Stimulated activated CD4-positive, alpha-beta T cell treated with anti-CD3 and anti-CD28 coated beads, Interleukin-1b, Interleukin-23, amount 100 ng/mL, for 48 hours (primary cell): ENCODE results near the gene ADAM22.
"Not testable (repeated sequence)": the region's sequence is repeated elsewhere in the genome, so short reads cannot be mapped to it uniquely, and the experiment has no call there.

Experiments used
- DNase-seq: peaks from one replicate; pipeline ENCODE4 v3.0.0-alpha.2; 2020

Gene ADAM22

GRCh38 chr7:88111140-88111743 lies 177.2 kb downstream of the ADAM22 start:
- DNase-seq: no peak

GRCh38 chr7:88111954-88112471 lies 178.0 kb downstream of the ADAM22 start:
- no peak for DNase-seq

DNA sequence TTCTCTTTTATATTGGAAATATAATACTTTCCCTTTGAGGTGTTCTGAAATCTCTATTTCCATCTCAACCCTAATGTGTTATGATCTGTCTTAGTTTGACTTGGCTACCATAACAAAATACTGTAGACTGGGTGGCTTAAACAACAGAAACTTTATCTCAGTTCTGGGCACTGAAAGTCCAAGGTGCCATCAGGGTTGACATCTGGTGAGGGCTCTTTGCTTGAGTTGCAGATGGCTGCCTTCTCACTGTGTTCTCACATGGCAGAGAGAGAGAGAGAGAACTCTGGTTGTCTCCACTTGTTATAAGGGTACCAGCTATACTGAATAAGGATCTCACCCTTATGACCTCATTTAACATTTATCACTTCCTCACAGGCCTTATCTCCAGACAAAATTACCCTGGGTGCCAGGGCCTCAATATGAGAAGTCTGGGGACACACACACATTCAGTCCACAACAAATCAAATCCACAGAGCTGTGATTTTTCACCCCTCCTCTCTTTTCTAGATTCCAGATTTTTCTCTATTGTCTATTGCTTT lies 181.3 kb downstream of the ADAM22 start:
- no peak for DNase-seq

GRCh38 chr7:88115816-88116215 lies 181.8 kb downstream of the ADAM22 start:
- DNase-seq: no peak

DNA sequence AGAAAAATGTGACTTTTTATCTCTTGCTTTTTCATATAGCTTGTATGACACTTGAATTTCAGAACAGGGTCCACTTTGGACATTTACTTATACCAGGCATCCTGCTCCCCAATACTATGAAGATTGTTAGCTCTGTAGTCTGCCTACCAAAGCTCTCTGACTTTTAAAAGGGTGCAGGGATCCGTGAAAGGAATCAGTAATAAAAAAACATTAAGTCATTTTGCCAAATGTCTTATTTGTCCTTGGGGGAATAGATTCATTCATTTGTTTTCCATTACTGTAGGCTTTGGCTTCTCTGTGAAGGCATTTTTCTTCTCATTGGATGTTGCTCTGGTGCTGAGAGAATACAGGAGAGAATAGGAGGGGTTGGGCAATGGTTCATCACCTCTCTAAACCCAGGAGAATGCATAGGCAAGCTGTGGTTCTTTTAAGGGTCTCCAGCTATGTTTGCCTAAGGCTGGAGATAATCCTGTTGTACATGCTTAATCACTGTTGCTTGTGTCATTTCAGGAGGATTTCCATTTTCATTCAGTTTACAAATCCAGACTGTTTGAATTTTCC lies 182.3 kb downstream of the ADAM22 start:
- no peak for DNase-seq

- DNase-seq: no peak
These were observed 183.3 kb downstream of the ADAM22 start for GRCh38 chr7:88117325-88117724.

- DNase-seq: no peak
These were observed 187.3 kb downstream of the ADAM22 start for GRCh38 chr7:88121335-88121734.

DNA sequence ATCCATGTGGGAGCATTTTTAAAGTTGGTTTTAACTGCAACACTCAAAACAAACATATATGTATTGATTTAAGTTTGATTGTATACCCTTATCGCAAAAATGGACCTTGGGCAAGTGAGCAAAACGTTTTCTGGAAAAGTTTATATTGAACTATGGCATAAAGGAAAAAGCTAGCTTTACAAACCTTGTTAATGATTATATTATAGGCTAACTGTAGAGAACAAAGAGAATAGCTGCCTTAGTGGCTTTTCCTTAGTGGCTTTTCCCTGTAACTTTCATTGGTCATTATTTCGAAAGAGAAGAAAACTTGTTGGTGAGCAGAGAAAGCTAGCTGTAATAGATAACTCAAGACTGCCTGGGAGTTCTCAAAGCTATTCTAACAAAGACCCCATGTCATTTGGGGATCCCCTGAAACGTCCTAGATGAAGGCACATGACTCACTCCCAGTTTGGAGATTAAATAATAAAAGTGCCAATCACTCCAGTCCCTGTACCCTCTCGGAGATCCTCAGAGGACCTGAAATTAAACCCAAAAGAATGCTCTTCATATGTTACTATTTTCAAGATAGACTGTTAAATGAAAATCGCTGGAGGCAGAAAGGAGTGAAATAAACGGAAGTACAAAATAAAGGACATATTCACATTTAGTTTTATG lies 193.7 kb downstream of the ADAM22 start:
- DNase-seq: no peak

DNA sequence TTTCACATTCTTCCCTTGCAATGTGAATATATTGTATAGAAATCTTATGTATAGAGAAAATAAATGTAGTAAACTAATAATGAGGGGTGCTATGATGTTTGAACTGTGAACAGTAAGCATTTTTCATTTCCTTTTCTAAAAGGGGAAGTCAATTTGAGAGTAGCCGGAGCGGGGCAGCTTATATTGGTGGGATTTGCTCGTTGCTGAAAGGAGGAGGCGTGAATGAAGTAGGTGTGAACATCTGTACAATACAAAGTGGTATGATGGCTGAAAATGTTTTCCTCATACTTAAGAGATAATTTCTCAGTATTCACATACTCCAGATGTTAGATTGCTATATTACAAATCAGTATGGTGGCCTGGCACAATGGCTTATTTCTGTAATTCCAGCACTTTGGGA lies 198.7 kb downstream of the ADAM22 start:
- no peak for DNase-seq

DNA sequence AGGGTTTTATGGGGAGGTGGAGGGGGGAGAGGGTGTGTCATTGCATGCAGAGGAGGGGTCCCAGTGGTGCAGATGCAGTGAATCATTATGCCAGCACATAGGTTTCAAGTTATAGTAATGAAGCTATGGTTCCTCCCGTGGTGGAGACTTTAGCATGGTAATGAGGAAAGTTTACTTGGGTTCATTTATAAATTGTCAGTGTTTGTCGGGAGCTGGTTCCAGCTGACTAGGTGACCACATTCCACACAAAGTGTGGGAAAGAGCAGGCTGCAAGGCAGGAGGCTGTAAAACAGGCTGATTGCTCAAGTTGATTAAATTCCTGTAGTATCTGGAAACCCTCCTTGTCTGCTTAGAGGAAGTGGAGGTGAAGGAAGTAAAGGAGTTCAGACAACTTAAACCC lies 206.9 kb downstream of the ADAM22 start:
- no peak for DNase-seq

DNA sequence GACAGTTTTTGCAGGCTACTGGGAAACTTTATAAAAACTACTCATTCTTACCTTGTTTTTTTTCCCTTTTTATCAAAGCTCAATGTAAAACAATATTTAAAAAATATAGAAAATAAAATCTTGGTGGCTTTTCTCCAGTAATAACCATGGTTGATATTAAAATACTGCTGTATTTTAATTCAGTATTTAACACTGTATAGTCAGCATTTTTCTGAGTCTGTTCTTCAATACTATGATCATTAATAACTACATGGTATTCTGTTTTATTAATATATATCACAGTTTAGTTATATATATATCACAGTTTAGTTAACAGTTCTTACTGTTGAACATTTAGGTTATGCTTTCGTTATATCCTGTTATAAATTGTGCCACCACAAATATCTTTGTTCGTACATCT lies 207.4 kb downstream of the ADAM22 start:
- no peak for DNase-seq

GRCh38 chr7:88141953-88142352 lies 207.9 kb downstream of the ADAM22 start:
- DNase-seq: no peak

DNA sequence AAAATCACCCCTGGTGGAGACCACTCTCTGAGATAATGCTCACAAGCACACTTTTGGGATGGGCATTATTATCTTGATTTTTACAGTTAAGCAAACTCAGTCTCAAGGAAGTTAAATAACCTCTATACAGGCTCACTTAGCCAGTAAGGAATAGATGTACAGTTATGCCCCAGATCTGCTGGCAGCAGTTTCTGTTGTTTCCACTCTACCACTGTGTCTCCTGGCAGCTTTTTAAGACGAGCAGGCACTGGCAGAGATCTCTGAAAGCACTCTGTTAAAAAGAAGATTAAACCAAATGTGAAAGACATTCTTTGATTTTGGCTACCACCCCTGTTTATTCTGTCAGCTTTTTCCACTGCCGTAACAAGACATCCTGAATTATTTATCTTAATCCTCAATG lies 212.6 kb downstream of the ADAM22 start:
- no peak for DNase-seq

DNA sequence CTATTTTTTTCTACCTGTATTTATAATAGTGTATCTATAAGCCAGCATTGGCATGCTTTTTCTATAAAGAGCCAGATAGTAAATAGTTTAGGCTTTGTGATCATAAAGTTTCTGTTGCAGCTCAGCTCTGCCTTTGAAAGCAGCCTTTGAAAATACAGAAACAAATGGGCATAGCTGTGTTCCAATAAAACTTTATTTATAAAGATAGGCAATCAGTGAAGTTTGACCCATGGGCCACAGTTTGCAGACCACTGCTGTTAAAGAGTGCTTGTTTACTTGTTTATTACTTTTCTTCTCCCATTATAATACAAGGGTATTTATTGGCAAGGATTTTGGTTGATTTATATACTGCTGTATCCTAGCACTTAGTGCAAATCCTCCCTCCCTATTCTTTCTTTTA lies 213.3 kb downstream of the ADAM22 start:
- DNase-seq: no peak

DNA sequence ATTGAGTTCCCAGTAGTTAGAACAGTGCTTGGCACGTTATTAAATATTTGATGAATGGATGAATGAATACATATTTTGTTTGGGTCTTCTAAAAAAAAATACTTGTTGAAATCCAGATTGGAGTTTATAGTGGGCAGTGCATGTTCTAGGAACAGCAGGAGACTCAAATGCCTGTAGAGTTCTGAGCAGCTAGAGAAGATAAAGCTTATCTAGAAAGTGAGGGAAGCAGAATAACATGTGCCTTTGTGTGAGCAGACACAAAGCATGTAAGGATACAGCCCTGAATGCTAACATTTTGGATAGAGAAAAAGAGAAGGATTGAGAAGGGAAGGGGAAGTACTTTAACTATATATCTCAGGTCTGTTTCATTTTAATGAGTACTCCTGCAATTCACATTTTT lies 213.9 kb downstream of the ADAM22 start:
- no peak for DNase-seq

GRCh38 chr7:88150033-88150432 lies 216.0 kb downstream of the ADAM22 start:
- no peak for DNase-seq

GRCh38 chr7:88151119-88151790 lies 217.2 kb downstream of the ADAM22 start:
- DNase-seq: no peak

DNA sequence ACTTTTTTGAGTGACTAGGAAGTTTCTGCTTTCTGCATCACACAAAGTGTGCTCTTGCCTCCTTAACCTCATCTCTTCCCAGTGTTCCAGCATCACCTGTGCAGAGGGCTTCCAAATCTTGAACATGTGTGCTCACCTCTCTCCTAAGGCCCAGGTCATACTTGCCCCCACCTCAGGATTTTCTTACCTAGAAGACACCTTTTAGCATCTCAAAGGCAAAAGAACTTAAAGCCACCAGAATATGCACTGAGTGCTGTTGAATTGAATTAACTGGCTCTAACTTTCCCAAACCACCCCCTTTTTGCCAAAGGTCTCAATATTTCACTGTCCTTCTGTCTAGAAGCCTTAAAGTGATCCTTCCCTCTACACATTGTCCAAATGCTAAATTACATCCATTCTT lies 219.3 kb downstream of the ADAM22 start:
- DNase-seq: no peak

- DNase-seq: no peak
These were observed 221.7 kb downstream of the ADAM22 start for GRCh38 chr7:88155756-88156155.

- no peak for DNase-seq
These were observed 222.3 kb downstream of the ADAM22 start for GRCh38 chr7:88156356-88156755.

DNA sequence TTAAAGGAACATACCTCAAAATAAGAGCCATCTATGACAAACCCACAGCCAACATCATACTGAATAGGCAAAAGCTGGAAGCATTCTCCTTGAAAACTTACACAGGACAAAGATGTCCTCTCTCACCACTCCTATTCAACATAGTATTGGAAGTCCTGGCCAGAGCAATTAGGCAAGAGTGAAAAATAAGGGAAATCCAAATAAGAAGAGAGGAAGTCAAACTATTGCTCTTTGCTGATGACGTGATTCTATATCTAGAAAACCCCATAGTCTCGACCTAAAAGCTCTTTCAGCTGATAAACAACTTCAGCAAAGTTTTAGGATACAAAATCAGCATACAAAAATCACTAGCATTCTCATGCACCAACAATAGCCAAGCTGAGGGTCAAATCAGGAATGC lies 225.7 kb downstream of the ADAM22 start:
- not testable (repeated sequence) for DNase-seq

DNA sequence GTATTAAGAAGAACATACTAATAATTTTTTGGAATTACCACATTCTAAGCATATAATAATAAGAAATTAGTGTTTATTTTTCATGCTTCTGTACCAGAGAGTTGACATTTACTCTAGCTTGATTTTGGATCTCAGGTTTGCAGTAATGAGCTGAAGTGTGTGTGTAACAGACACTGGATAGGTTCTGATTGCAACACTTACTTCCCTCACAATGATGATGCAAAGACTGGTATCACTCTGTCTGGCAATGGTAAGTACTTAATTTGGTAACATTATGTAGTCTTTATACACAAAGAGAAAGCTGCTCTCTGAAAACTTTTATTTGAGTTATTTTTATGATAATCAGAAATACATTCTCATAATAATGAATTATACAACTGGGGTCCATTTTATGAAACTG lies 231.6 kb downstream of the ADAM22 start:
- DNase-seq: no peak

- DNase-seq: no peak
These were observed 233.2 kb downstream of the ADAM22 start for GRCh38 chr7:88167223-88167622.

DNA sequence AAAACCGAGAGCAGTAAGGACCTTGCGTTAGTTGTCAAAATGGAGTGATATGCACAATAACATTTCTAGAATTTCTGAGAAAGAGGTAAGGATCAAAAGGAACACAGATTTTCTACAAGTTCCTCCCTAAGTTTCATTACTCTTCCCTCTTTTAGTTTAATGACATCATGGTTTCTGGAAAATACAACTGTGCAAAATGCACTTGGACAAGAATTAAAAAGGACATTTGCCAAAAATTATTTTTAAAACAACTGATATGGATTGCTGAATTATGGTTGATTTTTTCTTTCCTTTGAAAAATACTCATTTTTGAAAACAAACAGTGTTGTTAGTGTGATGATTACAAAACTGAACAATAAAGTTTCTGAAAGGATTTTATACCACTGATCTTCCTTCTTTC lies 233.7 kb downstream of the ADAM22 start:
- DNase-seq: no peak
